Upper lobe of right lung (tissue), 1 donor: ENCODE measurements around the gene SLC41A3. TPM values are rescaled to one million over a fixed set of nuclear protein-coding genes. Genes with fewer than 3 reads are reported as not detected.
"Not testable (repeated sequence)": the region's sequence is repeated elsewhere in the genome, so short reads cannot be mapped to it uniquely, and the experiment has no call there.

Experiments used
- ATAC-seq: fragments of 200-7000 bp; cut with Tn5 transposase; one replicate; pipeline ENCODE4 v1.9.1; 2020; ENCODE audit warnings: mild to moderate bottlenecking, moderate library complexity
- DNase-seq: peaks from one replicate; pipeline ENCODE4 v3.0.0-alpha.2; 2020
- H3K27ac ChIP-seq: fragments of 200-600 bp; one replicate; pipeline ENCODE4 v1.8.0; 2022
- H3K27me3 ChIP-seq: fragments of 200-600 bp; one replicate; pipeline ENCODE4 v1.8.0; 2022; ENCODE audit warnings: mild to moderate bottlenecking
- H3K36me3 ChIP-seq: fragments of 200-600 bp; one replicate; pipeline ENCODE4 v1.8.0; 2022
- H3K4me1 ChIP-seq: fragments of 200-600 bp; one replicate; pipeline ENCODE4 v1.8.0; 2022
- H3K4me3 ChIP-seq: fragments of 200-600 bp; one replicate; pipeline ENCODE4 v1.8.0; 2022; ENCODE audit warnings: mild to moderate bottlenecking
- H3K9me3 ChIP-seq: fragments of 200-600 bp; one replicate; pipeline ENCODE4 v1.8.0; 2022
- CTCF ChIP-seq: fragments of 200-600 bp; IDR thresholded peaks from one replicate; pipeline ENCODE4 v1.8.0; 2022; ENCODE audit warnings: antibody characterized with exemption
- intact Hi-C: fragments of 100-400 bp; cut with DNase I; formaldehyde crosslinking; loops from one replicate; pipeline ENCODE4 v1.11.0; 2022
- total RNA-seq: library from RNA; stranded (reverse); fragmentation: NEBNext Ultra II Directional; extraction: Animal tissue kit (Norgen Biotek cat#: 25700); gene quantifications from one replicate; pipeline ENCODE4 v1.2.1, GENCODE V29; 2021
- donor health status: DM: no; HTN: yes; CAD: no; lungs with severe emphysema.

Gene SLC41A3
- total RNA-seq, 1 donor from 2014 or later: 30.8 TPM

GRCh38 chr3:126004692-126005091 lies 79.2 kb downstream of the SLC41A3 start:
- Histone ChIP-seq H3K36me3 (peaks cover 15% of the 10 kb centered on the region), H3K4me3 (no peak overlapping the region), H3K27me3 (no peaks in the 10 kb centered on the region), H3K27ac (no peak overlapping the region), H3K9me3 (peaks cover 8% of the 10 kb centered on the region), H3K4me1 (no peaks in the 10 kb centered on the region)
- DNase-seq (no peak), ATAC-seq (no peak)
- intact Hi-C loops: no loop called here
- no peak for TF ChIP-seq CTCF

- Histone ChIP-seq H3K4me3 (no peak overlapping the region), H3K36me3 (peaks cover 15% of the 10 kb centered on the region), H3K27me3 (no peaks in the 10 kb centered on the region), H3K27ac (no peak overlapping the region), H3K9me3 (peaks cover 8% of the 10 kb centered on the region), H3K4me1 (no peaks in the 10 kb centered on the region)
- TF ChIP-seq CTCF: no peak
- ATAC-seq (no peak), DNase-seq (no peak)
- intact Hi-C loops: no loop called here
Measured at GRCh38 chr3:126004217-126004616, 79.7 kb downstream of the SLC41A3 start.

- ATAC-seq: no peak
- intact Hi-C loops: no loop called here
- no peak overlapping the region for H3K4me3 ChIP-seq
Measured at GRCh38 chr3:126003447-126004190, 80.3 kb downstream of the SLC41A3 start.

GRCh38 chr3:126002189-126002588 lies 81.7 kb downstream of the SLC41A3 start:
- intact Hi-C loops: no loop called here
- TF ChIP-seq CTCF: no peak
- DNase-seq (no peak), ATAC-seq (no peak)
- H3K4me3 ChIP-seq: no peak overlapping the region
- no peak overlapping the region for H3K27ac ChIP-seq
- peaks cover 9% of the 10 kb centered on the region for H3K36me3 ChIP-seq
- no peaks in the 10 kb centered on the region for H3K4me1 ChIP-seq
- peaks cover 8% of the 10 kb centered on the region for H3K9me3 ChIP-seq
- H3K27me3 ChIP-seq: no peaks in the 10 kb centered on the region

More at GRCh38 chr3:126003447-126004190, 80.3 kb downstream of the SLC41A3 start:
- Histone ChIP-seq H3K4me1 (no peaks in the 10 kb centered on the region), H3K27ac (no peak overlapping the region), H3K27me3 (no peaks in the 10 kb centered on the region), H3K36me3 (peaks cover 15% of the 10 kb centered on the region), H3K9me3 (peaks cover 8% of the 10 kb centered on the region)
- TF ChIP-seq CTCF: no peak
- no peak for DNase-seq

GRCh38 chr3:125996751-125997150 lies 87.2 kb downstream of the SLC41A3 start:
- H3K27me3 ChIP-seq, H3K27ac ChIP-seq, H3K36me3 ChIP-seq, H3K4me1 ChIP-seq, H3K4me3 ChIP-seq, ATAC-seq, DNase-seq, intact Hi-C loops, H3K9me3 ChIP-seq: not testable (repeated sequence)

GRCh38 chr3:125990253-125990970 lies 93.5 kb downstream of the SLC41A3 start:
- peaks cover 9% of the 10 kb centered on the region for H3K4me1 ChIP-seq
- no peaks in the 10 kb centered on the region for H3K36me3 ChIP-seq
- H3K27me3 ChIP-seq: no peaks in the 10 kb centered on the region
- TF ChIP-seq CTCF: no peak
- peak; percentile 94 for DNase-seq
- peak; percentile 99 for ATAC-seq
- H3K27ac ChIP-seq: peak overlapping the region; percentile 79
- no peaks in the 10 kb centered on the region for H3K9me3 ChIP-seq
- intact Hi-C loops: no loop called here
- peak overlapping the region; percentile 74 for H3K4me3 ChIP-seq

GRCh38 chr3:125984951-125985350 lies 99.0 kb downstream of the SLC41A3 start:
- DNase-seq, H3K36me3 ChIP-seq, H3K4me1 ChIP-seq, intact Hi-C loops, H3K4me3 ChIP-seq, H3K27ac ChIP-seq, H3K9me3 ChIP-seq, ATAC-seq, H3K27me3 ChIP-seq: not testable (repeated sequence)

- DNase-seq, H3K4me1 ChIP-seq, H3K36me3 ChIP-seq, intact Hi-C loops, H3K27ac ChIP-seq, ATAC-seq, H3K9me3 ChIP-seq, H3K27me3 ChIP-seq, H3K4me3 ChIP-seq: not testable (repeated sequence)
Measured at GRCh38 chr3:125977104-125977503, 106.8 kb downstream of the SLC41A3 start.

GRCh38 chr3:125976003-125976390 lies 107.9 kb downstream of the SLC41A3 start:
- H3K4me3 ChIP-seq, DNase-seq, H3K4me1 ChIP-seq, H3K27me3 ChIP-seq, H3K9me3 ChIP-seq, intact Hi-C loops, ATAC-seq, H3K36me3 ChIP-seq, H3K27ac ChIP-seq: not testable (repeated sequence)
